ENCODE measurements around the gene POC1B. TPM values are rescaled to one million over a fixed set of nuclear protein-coding genes. Genes with fewer than 3 reads are reported as not detected.

Gene POC1B
- total RNA-seq, 1 experiment from 2014 or later: 25.0 TPM

GRCh38 chr12:89370850-89371249 is 155.0 kb downstream of the POC1B start:
- Histone ChIP-seq H3F3A (ENCODE audit: low read length, unreplicated experiment) (peaks cover 7% of the 10 kb centered on the region), H3K9me2 (replicated peaks; ENCODE audit: low read length) (no peaks in the 10 kb centered on the region), H3K27ac (ENCODE audit: low read length) (peak overlapping the region; percentile 92), H3K4me1 (ENCODE audit: insufficient read depth, low read length) (peaks cover 73% of the 10 kb centered on the region), H3K9me3 (ENCODE audit: low read length) (no peaks in the 10 kb centered on the region), H2AFZ (ENCODE audit: low read length) (peak overlapping the region; percentile 15), H3K9ac (ENCODE audit: low read length) (peak overlapping the region; percentile 56), H3K27me3 (ENCODE audit: low read length) (no peaks in the 10 kb centered on the region), H3K4me3 (ENCODE audit: low read length) (no peak overlapping the region; the same call in 1 of the 2 replicates), H4K20me1 (ENCODE audit: low read length) (no peaks in the 10 kb centered on the region), H3K4me2 (ENCODE audit: low read length) (peak overlapping the region; percentile 55), H3K36me3 (ENCODE audit: low read depth, low read length) (no peaks in the 10 kb centered on the region), H3K79me2 (ENCODE audit: low read length) (no peaks in the 10 kb centered on the region)
- DNase-seq (peak; percentile 96), ATAC-seq (peak; percentile 73)
- ChIA-PET CTCF (interaction anchor here (0.6 kb wide), 2 partner anchors 346 to 354 kb away, joined by 3 to 4 read pairs; no protein-coding TSS in a partner anchor), POLR2A (ENCODE audit: unreplicated experiment) (no interaction called here)
- TF ChIP-seq EZH2phosphoT487 (IDR thresholded peaks at IDR 0.05; ENCODE audit: borderline replicate concordance, low read length): no peak
- no peak for TF ChIP-seq EZH2 (IDR thresholded peaks at IDR 0.05; ENCODE audit: low read length, unreplicated experiment)
- no peak for TF ChIP-seq CTCF (conservative IDR thresholded peaks at IDR 0.05; ENCODE audit: low read depth, low read length)
- intact Hi-C loops (cut with micrococcal nuclease): loop anchor here (1.0 to 5.0 kb wide), 3 partner anchors 17 to 151 kb away; partner anchors contain the start of gene GALNT4
- BruUV-seq (replicated peaks): no TSS peak

- BruUV-seq (replicated peaks): TSS peak; percentile 70
- peak overlapping the region; percentile 15 for H2AFZ ChIP-seq (ENCODE audit: low read length)
- peak; percentile 33 for ATAC-seq
- H3K4me3 ChIP-seq (ENCODE audit: low read length): peak overlapping the region; percentile 2; the same call in 1 of the 2 replicates
- no peak for DNase-seq
- H3K27ac ChIP-seq (ENCODE audit: low read length): peak overlapping the region; percentile 92
- H3K9me2 ChIP-seq (replicated peaks; ENCODE audit: low read length): no peaks in the 10 kb centered on the region
- peak overlapping the region; percentile 56 for H3K9ac ChIP-seq (ENCODE audit: low read length)
- peaks cover 69% of the 10 kb centered on the region for H3K4me1 ChIP-seq (ENCODE audit: insufficient read depth, low read length)
- TF ChIP-seq EZH2phosphoT487 (IDR thresholded peaks at IDR 0.05; ENCODE audit: borderline replicate concordance, low read length) (no peak), CTCF (conservative IDR thresholded peaks at IDR 0.05; ENCODE audit: low read depth, low read length) (no peak)
- no peaks in the 10 kb centered on the region for H3K9me3 ChIP-seq (ENCODE audit: low read length)
- ChIA-PET CTCF (interaction anchor here (0.6 kb wide), 1 partner anchor 353 kb away, joined by 4 read pairs; no protein-coding TSS in a partner anchor), POLR2A (ENCODE audit: unreplicated experiment) (no interaction called here)
- peak overlapping the region; percentile 55 for H3K4me2 ChIP-seq (ENCODE audit: low read length)
- H3K27me3 ChIP-seq (ENCODE audit: low read length): no peaks in the 10 kb centered on the region
- intact Hi-C loops (cut with micrococcal nuclease): loop anchor here (5.0 kb wide), 2 partner anchors 47 to 152 kb away; partner anchors contain the start of gene GALNT4
- H3F3A ChIP-seq (ENCODE audit: low read length, unreplicated experiment): peaks cover 7% of the 10 kb centered on the region
- no peaks in the 10 kb centered on the region for H3K36me3 ChIP-seq (ENCODE audit: low read depth, low read length)
- H3K79me2 ChIP-seq (ENCODE audit: low read length): no peaks in the 10 kb centered on the region
- no peaks in the 10 kb centered on the region for H4K20me1 ChIP-seq (ENCODE audit: low read length)
Measured at GRCh38 chr12:89370421-89370831, 155.4 kb downstream of the POC1B start.

Other genes with a start within 250 kb of the POC1B start
- gene DUSP6, start 173.5 kb downstream of the POC1B start, total RNA-seq (2014; rRNA removed): 184 and 244 TPM in 2 replicates
- gene GALNT4, start 1.3 kb downstream of the POC1B start, total RNA-seq (2014; rRNA removed): 6.8 and 8.1 TPM in 2 replicates
- gene ATP2B1, start 182.8 kb upstream of the POC1B start, total RNA-seq (2014; rRNA removed): 48.5 and 61.9 TPM in 2 replicates

Measured in PC-3 (cell line).